Aortic smooth muscle cell (primary cell): ENCODE measurements around the gene SFN. TPM values are rescaled to one million over a fixed set of nuclear protein-coding genes. Genes with fewer than 3 reads are reported as not detected.

Source experiments
- total RNA-seq: library from RNA; depleted of rRNA; stranded (reverse); fragments of >200 nt; gene quantifications from 2 replicates; pipeline ENCODE4 v1.2.3, GENCODE V29; 2014

SFN gene
- total RNA-seq: 0.40 TPM in 1 of 2 replicates, not detected in the other

GRCh38 chr1:26862781-26863684 is at the start of gene SFN:
TSS of gene SFN (plus strand) at chr1:26863149. CDS start at chr1:26863213, 64 bp downstream.

DNA sequence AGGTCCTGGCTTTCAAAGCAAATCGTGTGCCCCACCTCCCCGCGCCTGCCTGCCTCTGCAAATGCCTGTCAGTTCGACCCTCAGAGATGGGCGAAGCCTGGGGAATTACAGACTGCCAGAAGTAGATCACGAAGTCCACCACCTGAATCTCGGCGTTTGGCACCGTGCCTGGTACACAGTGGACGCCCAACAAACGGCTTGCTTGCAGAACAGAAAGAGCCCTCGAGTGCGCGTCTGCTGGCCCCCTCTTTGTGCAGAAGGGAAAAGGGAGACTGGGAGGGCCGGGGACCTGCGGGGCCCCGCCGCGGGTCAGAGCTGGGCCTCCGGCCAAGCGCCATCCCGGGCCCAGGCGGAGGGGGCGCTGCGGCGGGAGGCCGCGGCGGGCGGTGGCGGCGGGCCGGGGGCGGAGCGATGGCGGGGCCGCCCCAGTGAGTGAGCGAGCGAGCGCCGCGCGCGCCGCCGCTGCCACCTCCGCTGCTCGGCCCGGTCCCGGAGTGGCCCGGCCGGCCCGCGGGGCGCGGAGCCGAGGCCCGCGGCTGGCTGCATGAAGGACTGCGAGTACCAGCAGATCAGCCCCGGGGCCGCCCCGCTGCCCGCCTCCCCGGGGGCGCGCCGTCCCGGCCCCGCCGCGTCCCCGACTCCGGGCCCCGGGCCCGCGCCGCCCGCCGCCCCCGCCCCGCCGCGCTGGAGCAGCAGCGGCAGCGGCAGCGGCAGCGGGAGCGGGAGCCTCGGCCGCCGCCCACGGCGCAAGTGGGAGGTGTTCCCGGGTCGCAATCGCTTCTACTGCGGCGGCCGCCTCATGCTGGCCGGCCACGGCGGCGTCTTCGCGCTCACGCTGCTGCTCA is 36.5 kb upstream of the SFN start, which contains the start of gene ZDHHC18:
ZDHHC18 (plus strand) TSS at position 428 of the 845 bp plus-strand sequence; CDS start at position 545, 117 bp downstream.

GRCh38 chr1:26889551-26890466 is 26.9 kb downstream of the SFN start, which contains the start of gene GPN2:
TSS of gene GPN2 (minus strand) at chr1:26890283. CDS start at chr1:26890096, 187 bp downstream.

DNA sequence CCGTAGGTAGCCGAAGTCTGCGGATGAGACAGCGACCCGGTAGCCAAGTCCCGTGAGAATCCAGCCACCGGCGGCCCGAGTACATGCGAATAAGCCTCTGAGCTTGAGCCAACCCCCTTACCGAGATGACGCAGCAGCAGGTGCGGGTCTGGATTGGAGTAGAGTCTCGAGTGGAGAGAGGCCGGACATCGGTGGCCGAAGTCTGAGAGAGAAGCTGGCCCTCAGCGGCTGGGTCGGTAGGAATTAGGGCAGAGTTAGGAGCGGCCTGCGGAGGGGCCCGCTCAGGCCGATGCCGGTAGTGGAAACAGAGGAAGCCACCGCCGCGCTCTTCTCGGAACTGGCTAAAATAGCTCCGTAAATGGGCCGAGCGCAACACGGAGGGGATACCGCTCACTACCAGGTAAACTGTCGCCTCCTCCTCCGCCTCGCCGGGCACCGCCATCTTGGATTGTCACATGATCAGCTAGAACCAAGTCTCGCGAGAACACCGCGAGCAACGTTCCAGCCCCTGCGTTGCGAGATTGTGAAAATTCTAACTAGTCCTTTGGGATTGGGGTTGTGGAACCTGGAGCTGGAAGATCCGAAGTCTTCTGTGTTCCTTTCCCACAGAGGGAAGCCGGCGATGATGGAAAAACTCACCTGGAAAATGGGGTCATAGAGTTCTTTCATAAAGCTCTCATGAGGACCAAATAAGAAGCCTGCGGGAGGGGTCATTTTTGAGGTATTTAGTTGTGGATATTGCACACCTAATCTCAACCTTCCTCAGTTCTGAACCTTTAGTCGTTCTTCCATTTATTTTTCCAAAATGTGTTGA is 37.3 kb downstream of the SFN start, which contains the start of gene GPATCH3:
GPATCH3 (minus strand) TSS at position 467 of the 814 bp plus-strand sequence; CDS start at position 442, 25 bp downstream.

Other genes with a start within 250 kb of the SFN start
- gene ARID1A, start 167.1 kb upstream of the SFN start, total RNA-seq: 11.1 and 27.3 TPM in 2 replicates
- gene PIGV, start 75.2 kb upstream of the SFN start, total RNA-seq: 10.9 and 11.9 TPM in 2 replicates
- gene ZDHHC18, start 36.5 kb upstream of the SFN start, total RNA-seq: 3.6 and 3.7 TPM in 2 replicates
- gene GPN2, start 27.1 kb downstream of the SFN start, total RNA-seq: 10.8 and 13.2 TPM in 2 replicates
- 8.5 and 9.8 TPM in 2 replicates for gene GPATCH3, start 37.3 kb downstream of the SFN start, total RNA-seq
- gene NR0B2, start 50.8 kb downstream of the SFN start, total RNA-seq: not detected in 2 replicates
- gene NUDC, start 58.6 kb downstream of the SFN start, total RNA-seq: 23.5 and 37.8 TPM in 2 replicates
- gene KDF1, start 97.3 kb downstream of the SFN start, total RNA-seq: not detected in 2 replicates
- gene TRNP1, start 130.5 kb downstream of the SFN start, total RNA-seq: 2.1 and 3.3 TPM in 2 replicates
- gene TENT5B, start 149.7 kb downstream of the SFN start, total RNA-seq: 0.40 and 0.62 TPM in 2 replicates